GM12872 (cell line): ENCODE results near the gene RPS6KA6.

ENCODE experiments used
- TF ChIP-seq, protein P1 (sequence below): IDR thresholded peaks from 3 replicates; pipeline ENCODE4 v1.5.1; 2011; ENCODE audit warnings: low read depth, mild to moderate bottlenecking, low read length, moderate library complexity; ENCODE audit not compliant: insufficient read depth

Gene RPS6KA6

DNA sequence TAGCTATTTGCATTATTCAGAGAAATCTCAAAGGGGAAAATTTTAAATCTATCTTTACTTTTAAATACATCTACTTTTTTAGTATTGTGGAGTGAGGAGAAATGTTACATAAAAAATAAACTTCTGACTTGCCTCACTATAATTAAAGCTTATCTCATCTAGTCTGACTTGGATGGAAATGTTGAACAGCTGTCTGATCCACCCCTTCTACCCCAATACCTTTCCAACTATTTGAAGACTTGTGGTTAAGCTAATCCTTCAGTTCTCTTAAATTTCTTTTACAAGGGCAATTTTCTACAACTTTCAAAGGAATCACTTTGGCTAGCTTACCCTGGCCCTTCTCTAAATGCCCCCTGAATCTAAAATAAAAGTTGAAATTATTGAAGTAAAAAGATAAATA is 17.3 kb upstream of the RPS6KA6 start:
- TF ChIP-seq, protein P1, sequence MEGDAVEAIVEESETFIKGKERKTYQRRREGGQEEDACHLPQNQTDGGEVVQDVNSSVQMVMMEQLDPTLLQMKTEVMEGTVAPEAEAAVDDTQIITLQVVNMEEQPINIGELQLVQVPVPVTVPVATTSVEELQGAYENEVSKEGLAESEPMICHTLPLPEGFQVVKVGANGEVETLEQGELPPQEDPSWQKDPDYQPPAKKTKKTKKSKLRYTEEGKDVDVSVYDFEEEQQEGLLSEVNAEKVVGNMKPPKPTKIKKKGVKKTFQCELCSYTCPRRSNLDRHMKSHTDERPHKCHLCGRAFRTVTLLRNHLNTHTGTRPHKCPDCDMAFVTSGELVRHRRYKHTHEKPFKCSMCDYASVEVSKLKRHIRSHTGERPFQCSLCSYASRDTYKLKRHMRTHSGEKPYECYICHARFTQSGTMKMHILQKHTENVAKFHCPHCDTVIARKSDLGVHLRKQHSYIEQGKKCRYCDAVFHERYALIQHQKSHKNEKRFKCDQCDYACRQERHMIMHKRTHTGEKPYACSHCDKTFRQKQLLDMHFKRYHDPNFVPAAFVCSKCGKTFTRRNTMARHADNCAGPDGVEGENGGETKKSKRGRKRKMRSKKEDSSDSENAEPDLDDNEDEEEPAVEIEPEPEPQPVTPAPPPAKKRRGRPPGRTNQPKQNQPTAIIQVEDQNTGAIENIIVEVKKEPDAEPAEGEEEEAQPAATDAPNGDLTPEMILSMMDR: no peak

DNA sequence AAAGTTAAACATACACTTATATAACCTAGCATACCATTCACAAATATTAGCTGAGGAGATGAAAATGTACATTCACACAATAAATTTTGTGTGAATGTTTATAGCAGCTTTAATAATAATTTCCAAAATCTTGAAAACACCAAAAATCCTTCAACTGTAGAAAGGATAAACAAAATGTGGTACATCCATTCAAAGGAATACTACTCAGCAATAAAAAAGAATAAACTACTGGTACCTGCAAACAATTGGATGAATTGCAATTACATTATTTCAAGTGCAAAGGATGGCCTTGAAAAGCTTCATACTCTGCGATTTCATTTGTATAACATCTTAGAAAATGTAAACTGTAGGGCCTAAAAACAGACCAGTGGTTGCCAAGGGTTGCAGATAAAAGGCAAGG is 11.7 kb upstream of the RPS6KA6 start:
- TF ChIP-seq, protein P1: no peak

DNA sequence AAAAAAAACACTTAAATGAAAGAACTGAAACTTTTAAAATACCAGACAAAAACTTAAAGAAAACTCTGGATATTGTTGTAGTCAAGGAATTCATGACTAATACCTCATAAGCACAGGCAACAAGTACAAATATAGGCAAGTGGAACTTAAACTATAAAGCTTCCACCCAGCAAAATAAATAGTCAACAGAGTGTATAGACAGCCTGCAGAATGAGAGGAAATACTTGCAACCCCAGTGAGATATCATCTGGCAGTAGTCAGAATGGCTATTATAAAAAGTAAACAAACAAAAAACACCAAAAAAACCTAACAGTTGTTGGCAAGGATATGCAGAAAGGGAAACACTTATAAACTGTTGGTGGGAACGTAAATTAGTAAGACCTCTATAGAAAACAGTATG is 9.6 kb upstream of the RPS6KA6 start:
- TF ChIP-seq, protein P1: no peak

DNA sequence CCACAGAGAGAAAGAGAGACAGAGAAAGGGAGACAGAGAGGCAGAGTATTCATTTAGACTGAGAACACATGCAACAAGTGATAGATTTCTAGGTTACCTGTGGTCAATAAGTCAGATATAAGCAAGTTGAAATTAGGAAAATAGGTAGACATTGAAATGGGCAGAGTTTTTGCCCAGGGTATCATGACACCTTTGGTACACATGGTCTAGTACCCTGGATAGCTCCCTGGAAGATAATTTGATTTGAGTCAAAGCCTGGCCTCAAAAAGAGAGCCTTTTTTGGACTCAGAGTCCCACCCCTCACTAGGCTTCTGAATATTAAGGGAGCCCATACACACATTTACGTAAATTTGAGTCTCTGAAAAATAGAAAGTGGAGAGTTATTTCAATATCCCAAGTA is 4.0 kb upstream of the RPS6KA6 start:
- TF ChIP-seq, protein P1: no peak

DNA sequence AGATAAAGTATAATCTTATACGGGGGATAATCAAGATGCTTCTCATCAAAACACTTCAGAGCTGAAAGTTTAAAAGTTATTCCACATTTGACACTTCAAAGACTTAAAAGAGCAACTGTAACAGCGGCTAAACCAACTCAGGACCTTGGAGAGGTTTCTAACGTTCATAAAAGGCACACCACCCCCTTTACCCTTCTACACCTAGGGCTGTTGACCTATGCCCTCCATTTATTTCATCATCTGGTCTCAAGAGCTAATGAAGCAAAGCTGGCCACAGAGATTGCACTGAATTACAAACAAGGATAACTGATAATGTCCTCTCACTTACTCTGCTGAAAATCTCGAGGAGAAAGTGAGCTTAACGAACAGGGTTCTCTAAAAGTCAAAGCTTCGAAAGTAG is 1.1 kb upstream of the RPS6KA6 start:
- TF ChIP-seq, protein P1: no peak

DNA sequence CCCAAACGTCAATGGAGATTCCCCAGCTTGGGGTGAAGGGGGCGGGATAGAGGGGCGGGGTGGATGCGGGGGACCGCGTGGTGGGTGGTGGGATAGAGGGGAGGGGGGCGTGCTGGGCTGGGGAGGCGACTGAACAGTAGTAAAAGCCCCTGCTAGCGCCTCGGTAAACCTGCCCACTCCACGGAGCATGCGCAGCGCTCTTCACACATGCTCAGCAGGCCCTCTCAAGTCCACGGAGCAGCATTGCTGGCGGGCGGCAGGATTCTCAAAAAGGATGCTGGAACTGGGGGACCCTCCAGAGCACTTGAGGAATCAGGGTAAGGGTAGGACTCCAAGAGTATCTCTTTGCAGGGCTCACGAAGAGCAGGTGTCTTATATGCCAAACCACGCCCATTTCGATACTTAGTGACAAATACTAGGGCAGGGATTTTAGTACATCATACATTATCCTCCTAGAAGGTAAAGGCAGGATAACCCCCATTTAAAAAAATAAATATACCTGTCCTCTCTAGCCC is 378 bp upstream of the RPS6KA6 start:
- TF ChIP-seq, protein P1: no peak

DNA sequence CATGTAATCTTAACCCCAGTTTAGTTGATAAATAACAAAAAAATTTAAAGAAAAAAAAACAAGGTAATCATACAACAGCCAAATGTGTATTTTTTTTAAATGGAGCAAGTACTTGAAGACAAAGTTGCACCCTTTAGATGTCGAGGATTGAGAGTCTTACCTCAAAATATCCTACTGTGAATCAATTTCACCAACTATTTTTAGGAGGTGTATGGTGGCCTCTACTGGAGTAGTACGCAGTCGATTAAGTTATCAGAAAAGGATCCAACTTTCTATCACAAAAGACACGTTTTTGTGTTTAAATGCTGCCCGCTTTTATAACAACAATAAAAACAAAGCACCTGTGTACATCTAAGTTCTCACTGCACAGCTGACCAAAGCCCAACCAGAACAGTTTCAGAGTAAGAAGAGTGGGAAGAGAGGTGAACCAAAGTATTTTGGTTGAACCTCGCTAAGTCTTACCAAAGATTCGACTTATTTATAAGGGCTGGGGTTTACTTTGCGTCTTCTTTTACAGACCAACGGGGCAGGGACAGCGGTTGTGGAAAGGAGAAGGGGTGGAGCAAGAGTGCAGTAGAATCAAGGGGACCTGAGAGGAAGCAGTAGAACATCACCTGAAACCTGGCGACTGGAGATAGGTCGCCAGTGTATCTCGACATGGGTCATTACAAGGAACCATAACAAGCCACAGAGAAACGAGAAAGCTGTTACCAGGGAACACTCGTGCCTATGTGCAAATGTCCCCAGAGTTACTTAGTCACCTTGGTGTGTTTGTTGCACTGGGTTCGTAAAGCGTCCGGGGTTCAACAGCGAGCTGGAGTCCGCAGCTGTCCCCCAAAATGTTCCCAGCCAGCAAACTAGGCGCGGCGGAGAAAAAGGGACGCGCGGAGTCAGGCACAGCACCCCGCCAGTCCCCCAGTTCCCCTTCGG is 1.1 kb downstream of the RPS6KA6 start:
- TF ChIP-seq, protein P1: no peak
